ENCODE data around the gene ZNF22.

DNA sequence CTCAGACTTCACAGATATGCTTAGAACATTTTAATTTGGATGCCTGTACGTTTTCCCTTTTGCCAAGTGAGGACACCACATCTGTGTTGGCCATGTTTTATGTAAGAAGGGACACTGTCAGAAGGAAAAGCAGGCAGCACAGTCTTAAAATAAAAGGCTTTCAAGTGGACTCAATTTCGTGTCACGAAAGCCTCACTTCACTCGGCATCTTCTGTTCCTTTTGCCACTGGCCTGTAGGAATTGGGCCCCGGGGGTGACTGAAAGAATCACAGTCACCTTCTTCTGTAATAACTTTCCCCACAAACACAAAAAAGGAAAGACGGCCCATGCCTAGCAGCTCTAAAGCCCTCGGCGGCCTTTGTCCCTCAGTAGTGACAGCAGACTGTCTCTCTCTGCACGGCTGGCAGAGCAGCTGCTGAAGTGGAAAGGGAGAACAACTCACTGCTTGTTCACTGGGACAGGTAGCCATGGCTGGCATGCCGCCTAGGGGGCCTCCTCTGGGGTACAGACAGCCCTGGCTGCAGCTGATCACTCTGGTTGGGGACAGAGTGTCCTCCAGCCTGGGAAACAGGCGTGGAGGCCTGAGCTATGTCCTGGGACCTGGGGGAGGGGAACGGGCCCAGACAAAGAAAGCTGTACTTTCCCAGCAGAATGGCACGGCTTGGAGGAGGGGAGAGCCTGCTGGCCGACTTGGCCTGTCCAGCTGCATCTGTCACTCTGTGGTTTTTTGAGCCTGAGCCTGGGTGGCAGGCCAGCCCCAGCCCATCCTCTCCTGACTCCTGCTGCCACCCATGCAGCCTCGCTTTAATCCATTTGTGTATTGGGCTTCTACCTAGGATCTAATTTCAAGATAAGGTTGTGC, 36.7 kb upstream of the ZNF22 start:
- TF ChIP-seq, protein P1, sequence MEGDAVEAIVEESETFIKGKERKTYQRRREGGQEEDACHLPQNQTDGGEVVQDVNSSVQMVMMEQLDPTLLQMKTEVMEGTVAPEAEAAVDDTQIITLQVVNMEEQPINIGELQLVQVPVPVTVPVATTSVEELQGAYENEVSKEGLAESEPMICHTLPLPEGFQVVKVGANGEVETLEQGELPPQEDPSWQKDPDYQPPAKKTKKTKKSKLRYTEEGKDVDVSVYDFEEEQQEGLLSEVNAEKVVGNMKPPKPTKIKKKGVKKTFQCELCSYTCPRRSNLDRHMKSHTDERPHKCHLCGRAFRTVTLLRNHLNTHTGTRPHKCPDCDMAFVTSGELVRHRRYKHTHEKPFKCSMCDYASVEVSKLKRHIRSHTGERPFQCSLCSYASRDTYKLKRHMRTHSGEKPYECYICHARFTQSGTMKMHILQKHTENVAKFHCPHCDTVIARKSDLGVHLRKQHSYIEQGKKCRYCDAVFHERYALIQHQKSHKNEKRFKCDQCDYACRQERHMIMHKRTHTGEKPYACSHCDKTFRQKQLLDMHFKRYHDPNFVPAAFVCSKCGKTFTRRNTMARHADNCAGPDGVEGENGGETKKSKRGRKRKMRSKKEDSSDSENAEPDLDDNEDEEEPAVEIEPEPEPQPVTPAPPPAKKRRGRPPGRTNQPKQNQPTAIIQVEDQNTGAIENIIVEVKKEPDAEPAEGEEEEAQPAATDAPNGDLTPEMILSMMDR (IDR thresholded peaks at IDR 0.05) = no peak
- no peak for TF ChIP-seq POLR2A (IDR thresholded peaks at IDR 0.05)

Measured in vagina (tissue), 2 donors.